H1 (cell line): Measurements from ENCODE around the gene CNBP.
"Not testable (repeated sequence)": the region's sequence is repeated elsewhere in the genome, so short reads cannot be mapped to it uniquely, and the experiment has no call there.

Source experiments
- CBX8 ChIP-seq: fragments of 300-800, 300-1000 bp; sonication (generic); IDR thresholded peaks from 2 replicates; pipeline ENCODE4 v1.7.1; 2016; ENCODE audit warnings: low read depth, low read length, borderline replicate concordance
- CTCF ChIP-seq, 3 experiments: IDR thresholded peaks; 1 replicate in 2 of 3; 2 replicates in 1 of 3; pipeline versions ENCODE4 v1.5.1 to v1.6.1; 2011; ENCODE audit warnings: low read length in 3 of 3, mild to moderate bottlenecking in 3 of 3, inconsistent platforms in 2 of 3, low read depth in 1 of 3, moderate library complexity in 1 of 3; ENCODE audit not compliant: insufficient read depth in 1 of 3; ENCODE audit errors: control extremely low read depth in 1 of 3
- EP300 ChIP-seq, 2 experiments: IDR thresholded peaks; 1 replicate in 1 of 2; 2 replicates in 1 of 2; pipeline ENCODE4 v1.6.1; 2011 to 2012; ENCODE audit warnings: low read depth in 2 of 2, low read length in 2 of 2, mild to moderate bottlenecking in 2 of 2, borderline replicate concordance in 1 of 2, inconsistent platforms in 1 of 2, moderate library complexity in 1 of 2
- JUND ChIP-seq: IDR thresholded peaks from 2 replicates; pipeline ENCODE4 v1.6.1; 2011; ENCODE audit warnings: mild to moderate bottlenecking, improper control_type of control experiment, low read length
- POLR2A ChIP-seq, 2 experiments: IDR thresholded peaks; 1 replicate in 1 of 2; 2 replicates in 1 of 2; pipeline ENCODE4 v1.6.1; 2011; ENCODE audit warnings: low read depth in 2 of 2, low read length in 2 of 2, mild to moderate bottlenecking in 2 of 2; ENCODE audit errors: control extremely low read depth in 1 of 2
- TAF7 ChIP-seq: optimal IDR thresholded peaks from 2 replicates; pipeline ENCODE3; 2011; ENCODE audit warnings: low read depth, mild to moderate bottlenecking, inconsistent platforms, low read length, moderate library complexity, borderline replicate concordance

- TF ChIP-seq POLR2A (IDR thresholded peaks at IDR 0.05; ENCODE audit: control extremely low read depth in 1 of 2, low read depth in 2 of 2, low read length in 2 of 2); EP300 (IDR thresholded peaks at IDR 0.05; ENCODE audit: borderline replicate concordance in 1 of 2, low read depth in 2 of 2, low read length in 2 of 2); JUND; TAF7; CBX8; CTCF (IDR thresholded peaks at IDR 0.05; ENCODE audit: control extremely low read depth in 1 of 3, insufficient read depth in 1 of 3, low read depth in 1 of 3, low read length in 3 of 3): not testable (repeated sequence)
Observed at GRCh38 chr3:129224387-129224786, 40.7 kb upstream of the CNBP start.
